IMR-90 (cell line): Measurements from ENCODE around the gene SYN1. TPM values are rescaled to one million over a fixed set of nuclear protein-coding genes. Genes with fewer than 3 reads are reported as not detected.

ENCODE experiments used
- ATAC-seq: fragments of 200-7000 bp; cut with Tn5 transposase; 2 replicates; pipeline ENCODE4 v1.9.1; 2020; ENCODE audit warnings: low read depth, mild to moderate bottlenecking, moderate library complexity
- BruUV-seq: library from RNA; stranded (reverse); fragments of 400-500 nt; replicated peaks from 2 replicates; lab custom pipeline; 2021; lab: Mats Ljungman, UMichigan
- CTCF ChIA-PET: fragments of 300-600 bp; formaldehyde crosslinking; extraction: SDS; loops from one replicate; lab custom pipeline; 2021; ENCODE audit warnings: antibody characterized with exemption; lab: Yijun Ruan, JAX
- POLR2A ChIA-PET: fragments of 300-600 bp; sonication (Branson Sonifier 250); formaldehyde crosslinking; loops from one replicate; lab custom pipeline; 2022; ENCODE audit warnings: antibody characterized with exemption; ENCODE audit not compliant: unreplicated experiment; lab: Charles Lee
- DNase-seq: peaks from one replicate; pipeline ENCODE4 v3.0.0; 2013
- H2AFZ ChIP-seq: replicated peaks from 2 replicates; pipeline ENCODE3; 2013; ENCODE audit warnings: low read length, mild to moderate bottlenecking; ENCODE audit not compliant: poor library complexity
- H2AK5ac ChIP-seq: 2 replicates; pipeline ENCODE4 v1.6.1; 2013; ENCODE audit warnings: low read depth, low read length, inconsistent platforms
- H2AK9ac ChIP-seq: replicated peaks from 2 replicates; pipeline ENCODE3; 2013; ENCODE audit warnings: mild to moderate bottlenecking, low read depth, low read length, moderate library complexity; ENCODE audit not compliant: poor library complexity
- H2BK120ac ChIP-seq: 2 replicates; pipeline ENCODE4 v1.6.1; 2013; ENCODE audit warnings: low read depth, low read length, inconsistent platforms
- H2BK15ac ChIP-seq: 3 replicates; pipeline ENCODE4 v1.6.1; 2013; ENCODE audit warnings: low read depth, low read length, inconsistent platforms
- H2BK20ac ChIP-seq: 2 replicates; pipeline ENCODE4 v1.6.1; 2013; ENCODE audit warnings: low read depth, mild to moderate bottlenecking, inconsistent platforms, low read length, moderate library complexity
- H2BK5ac ChIP-seq: 2 replicates; pipeline ENCODE4 v1.6.1; 2013; ENCODE audit warnings: mild to moderate bottlenecking, low read depth, low read length, inconsistent platforms; ENCODE audit not compliant: poor library complexity, severe bottlenecking
- H3K14ac ChIP-seq: replicated peaks from 2 replicates; pipeline ENCODE4 v1.6.1; 2013; ENCODE audit warnings: low read depth, low read length, inconsistent platforms
- H3K18ac ChIP-seq: 2 replicates; pipeline ENCODE4 v1.6.1; 2013; ENCODE audit warnings: low read depth, low read length, control low read depth
- H3K23ac ChIP-seq: 2 replicates; pipeline ENCODE4 v1.6.1; 2013; ENCODE audit warnings: low read depth, low read length, inconsistent platforms
- H3K27ac ChIP-seq: 2 replicates; pipeline ENCODE4 v1.5.1; 2013; ENCODE audit warnings: mild to moderate bottlenecking, control low read depth, low read length; ENCODE audit not compliant: insufficient read depth
- H3K27me3 ChIP-seq: 2 replicates; pipeline ENCODE4 v1.6.1; 2013; ENCODE audit warnings: low read length; ENCODE audit not compliant: control insufficient read depth, insufficient read depth
- H3K36me3 ChIP-seq: 2 replicates; pipeline ENCODE4 v1.6.1; 2013; ENCODE audit warnings: low read length, mixed read lengths; ENCODE audit not compliant: control insufficient read depth, insufficient read depth
- H3K4ac ChIP-seq: 2 replicates; pipeline ENCODE4 v1.6.1; 2013; ENCODE audit warnings: low read depth, low read length, inconsistent platforms
- H3K4me1 ChIP-seq: 2 replicates; pipeline ENCODE4 v1.6.1; 2013; ENCODE audit warnings: low read length, mixed read lengths; ENCODE audit not compliant: control insufficient read depth, insufficient read depth
- H3K4me2 ChIP-seq: 2 replicates; pipeline ENCODE4 v1.6.1; 2013; ENCODE audit warnings: low read depth, mild to moderate bottlenecking, control low read depth, low read length, moderate library complexity
- H3K4me3 ChIP-seq: 2 replicates; pipeline ENCODE4 v1.5.1; 2013; ENCODE audit warnings: low read depth, mild to moderate bottlenecking, control low read depth, low read length, moderate library complexity; ENCODE audit not compliant: insufficient read depth
- H3K56ac ChIP-seq: 2 replicates; pipeline ENCODE4 v1.6.1; 2013; ENCODE audit warnings: low read length, inconsistent platforms; ENCODE audit not compliant: insufficient read depth; ENCODE audit errors: extremely low read depth
- H3K79me1 ChIP-seq, 2 experiments: 2 replicates each; pipeline ENCODE4 v1.6.1; 2013; ENCODE audit warnings: low read length in 2 of 2, inconsistent platforms in 1 of 2, low read depth in 1 of 2
- H3K9ac ChIP-seq: 2 replicates; pipeline ENCODE4 v1.6.1; 2013; ENCODE audit warnings: low read depth, low read length, control low read depth
- H3K9me1 ChIP-seq: 2 replicates; pipeline ENCODE4 v1.6.1; 2013; ENCODE audit warnings: low read length, inconsistent platforms; ENCODE audit not compliant: insufficient read depth
- H3K9me3 ChIP-seq: 2 replicates; pipeline ENCODE4 v1.6.1; 2013; ENCODE audit warnings: low read length; ENCODE audit not compliant: control insufficient read depth, insufficient read depth
- H4K20me1 ChIP-seq: 2 replicates; pipeline ENCODE4 v1.6.1; 2013; ENCODE audit warnings: low read length, inconsistent platforms; ENCODE audit not compliant: insufficient read depth
- H4K5ac ChIP-seq: 2 replicates; pipeline ENCODE4 v1.6.1; 2013; ENCODE audit warnings: mild to moderate bottlenecking, low read depth, low read length, control low read depth
- H4K8ac ChIP-seq, 2 experiments: 2 replicates each; pipeline ENCODE4 v1.6.1; 2013; ENCODE audit warnings: low read depth in 2 of 2, low read length in 2 of 2, control low read depth in 1 of 2, inconsistent platforms in 1 of 2
- H4K91ac ChIP-seq: 2 replicates; pipeline ENCODE4 v1.6.1; 2013; ENCODE audit warnings: low read depth, low read length, inconsistent platforms; ENCODE audit not compliant: insufficient read depth
- BHLHE40 ChIP-seq: fragments of 150-350 bp; IDR thresholded peaks from 2 replicates; pipeline ENCODE4 v1.6.1; 2016; ENCODE audit warnings: mild to moderate bottlenecking, low read depth, low read length
- CEBPB ChIP-seq: IDR thresholded peaks from 2 replicates; pipeline ENCODE4 v1.6.1; 2012; ENCODE audit warnings: low read depth, low read length, improper control_type of control experiment
- CHD1 ChIP-seq: IDR thresholded peaks from 2 replicates; pipeline ENCODE4 v1.6.1; 2012; ENCODE audit warnings: low read depth, low read length, improper control_type of control experiment
- FOS ChIP-seq: fragments of 150-350 bp; IDR thresholded peaks from 2 replicates; pipeline ENCODE4 v1.6.1; 2016; ENCODE audit warnings: low read depth, low read length
- MAFK ChIP-seq: IDR thresholded peaks from 2 replicates; pipeline ENCODE4 v1.6.1; 2012; ENCODE audit warnings: low read depth, low read length, improper control_type of control experiment
- MAZ ChIP-seq: IDR thresholded peaks from 2 replicates; pipeline ENCODE4 v1.6.1; 2012; ENCODE audit warnings: low read depth, mild to moderate bottlenecking, low read length, improper control_type of control experiment, moderate library complexity, borderline replicate concordance
- MXI1 ChIP-seq: IDR thresholded peaks from 2 replicates; pipeline ENCODE4 v1.6.1; 2012; ENCODE audit warnings: low read depth, mild to moderate bottlenecking, low read length, moderate library complexity, borderline replicate concordance
- NFE2L2 ChIP-seq: fragments of 150-350 bp; IDR thresholded peaks from 2 replicates; pipeline ENCODE4 v1.6.1; 2016; ENCODE audit warnings: low read depth, mild to moderate bottlenecking, low read length
- POLR2A ChIP-seq: IDR thresholded peaks from 2 replicates; pipeline ENCODE4 v1.6.1; 2012; ENCODE audit warnings: mild to moderate bottlenecking, low read depth, low read length
- RAD21 ChIP-seq: IDR thresholded peaks from 2 replicates; pipeline ENCODE4 v1.6.1; 2012; ENCODE audit warnings: low read length, improper control_type of control experiment
- RCOR1 ChIP-seq: IDR thresholded peaks from 2 replicates; pipeline ENCODE4 v1.6.1; 2012; ENCODE audit warnings: mild to moderate bottlenecking, low read length, improper control_type of control experiment; ENCODE audit not compliant: insufficient replicate concordance
- RFX5 ChIP-seq: IDR thresholded peaks from 2 replicates; pipeline ENCODE4 v1.8.0; 2012; ENCODE audit warnings: low read depth, mild to moderate bottlenecking, low read length, moderate library complexity
- SMC3 ChIP-seq: fragments of 150-350 bp; IDR thresholded peaks from 2 replicates; pipeline ENCODE4 v1.6.1; 2016; ENCODE audit warnings: low read depth, mild to moderate bottlenecking, antibody characterized with exemption, low read length, moderate library complexity
- WGBS, 2 experiments: methylation state at CpG; one replicate each; pipeline versions ENCODE4 v1.1.5 to v1.1.7; 2013; ENCODE audit warnings: missing lambda C conversion rate in 2 of 2; ENCODE audit not compliant: insufficient read length in 1 of 2; ENCODE audit errors: extremely low coverage in 2 of 2; 5-methylcytosine and 5-hydroxymethylcytosine counted together
- dilution Hi-C: fragments of 300-500 bp; cut with HindIII; formaldehyde crosslinking; loops from one replicate; pipeline ENCODE4 v1.14.3; 2018; ENCODE audit warnings: low sequenced_read_pairs; ENCODE audit not compliant: unreplicated experiment
- in situ Hi-C: fragments of 300-500 bp; cut with MboI; formaldehyde crosslinking; loops from 3 replicates; pipeline ENCODE4 v1.14.3; 2019; ENCODE audit warnings: low sequenced_read_pairs, inconsistent platforms, mixed read lengths
- intact Hi-C: fragments of 100-400 bp; cut with micrococcal nuclease; formaldehyde crosslinking; loops from 2 replicates; pipeline ENCODE4 v1.10.0; 2022
- polyA plus RNA-seq, 3 experiments: library from polyadenylated mRNA; depleted of rRNA; stranded (reverse); fragments of >200 nt; gene quantifications; 2 replicates each; pipeline ENCODE4 v1.2.3, GENCODE V29; 2012; ENCODE audit warnings: low replicate concordance in 1 of 3
- total RNA-seq: library from RNA; depleted of rRNA; stranded (reverse); fragments of >200 nt; gene quantifications from 2 replicates; pipeline ENCODE4 v1.2.3, GENCODE V29; 2012
- TF ChIP-seq, protein P1 (sequence below): fragments of 150-350 bp; IDR thresholded peaks from 2 replicates; pipeline ENCODE4 v1.6.1; 2016; ENCODE audit warnings: low read depth, mild to moderate bottlenecking, low read length, moderate library complexity, borderline replicate concordance
- TF ChIP-seq, protein P2 (sequence below): fragments of 150-350 bp; IDR thresholded peaks from 2 replicates; pipeline ENCODE4 v1.6.1; 2017; ENCODE audit warnings: mild to moderate bottlenecking, antibody characterized with exemption, low read length, low read depth
- TF ChIP-seq, protein P3 (sequence below): conservative IDR thresholded peaks from 2 replicates; pipeline ENCODE4 v1.5.1; 2012; ENCODE audit warnings: mild to moderate bottlenecking, low read depth, low read length, improper control_type of control experiment

Gene SYN1
- total and polyA plus RNA-seq, 2 of the 4 experiments (the other 2 are of a cell fraction), result under 0.01 to 0.56 TPM

DNA sequence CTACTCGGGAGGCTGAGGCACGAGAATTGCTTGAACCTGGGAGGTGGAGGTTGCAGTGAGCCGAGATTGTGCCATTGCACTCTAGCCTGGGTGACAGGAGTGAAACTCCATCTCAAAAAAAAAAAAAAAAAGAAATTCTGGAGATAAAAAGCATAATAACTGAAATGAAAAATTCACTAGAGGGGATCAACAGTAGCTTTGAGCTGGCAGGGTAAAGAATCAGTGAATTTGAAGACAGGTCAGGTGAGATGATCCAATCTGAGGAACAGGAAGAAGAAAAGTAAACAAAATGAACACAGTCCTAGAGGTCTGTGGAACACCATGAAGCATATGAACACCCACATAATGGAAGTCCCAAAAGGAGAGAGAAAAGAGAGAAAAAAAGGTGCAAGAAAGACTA lies 22.4 kb downstream of the SYN1 start:
- no peak overlapping the region for H2BK15ac ChIP-seq
- no peak overlapping the region for H3K4me3 ChIP-seq
- BruUV-seq, result no TSS peak
- intact Hi-C loops (no loop called here), dilution Hi-C loops (no loop called here), in situ Hi-C loops (no loop called here)
- no peak overlapping the region for H3K9ac ChIP-seq
- no peak overlapping the region for H4K8ac ChIP-seq
- H2BK120ac ChIP-seq, result no peak overlapping the region
- CTCF ChIA-PET, result no interaction called here
- no peak overlapping the region for H4K5ac ChIP-seq
- no CpG with 5 or more reads among the region's 3 CpGs for WGBS, 2 experiments
- H3K14ac ChIP-seq, result no peak overlapping the region
- peaks cover 3% of the 10 kb centered on the region for H3K9me3 ChIP-seq
- no peaks in the 10 kb centered on the region for H3K79me1 ChIP-seq
- no peak overlapping the region for H3K56ac ChIP-seq
- H3K27me3 ChIP-seq, result no peaks in the 10 kb centered on the region
- DNase-seq (no peak), ATAC-seq (no peak)
- no peak overlapping the region for H2AK5ac ChIP-seq
- no peaks in the 10 kb centered on the region for H3K36me3 ChIP-seq
- H3K18ac ChIP-seq, result no peak overlapping the region
- H4K91ac ChIP-seq, result no peak overlapping the region
- H3K4ac ChIP-seq, result no peak overlapping the region
- no peak overlapping the region for H2BK20ac ChIP-seq
- H2BK5ac ChIP-seq, result no peak overlapping the region
- H2AFZ ChIP-seq, result no peak overlapping the region
- H3K23ac ChIP-seq, result no peak overlapping the region
- POLR2A ChIA-PET, result no interaction called here
- no peaks in the 10 kb centered on the region; the same call in 1 of the 2 replicates for H3K9me1 ChIP-seq
- TF ChIP-seq SMC3 (no peak), RCOR1 (no peak), RFX5 (no peak), NFE2L2 (no peak), RAD21 (no peak), POLR2A (no peak), CEBPB (no peak), FOS (no peak), CHD1 (no peak), MXI1 (no peak), MAZ (no peak), MAFK (no peak), BHLHE40 (no peak)
- TF ChIP-seq, protein P1, sequence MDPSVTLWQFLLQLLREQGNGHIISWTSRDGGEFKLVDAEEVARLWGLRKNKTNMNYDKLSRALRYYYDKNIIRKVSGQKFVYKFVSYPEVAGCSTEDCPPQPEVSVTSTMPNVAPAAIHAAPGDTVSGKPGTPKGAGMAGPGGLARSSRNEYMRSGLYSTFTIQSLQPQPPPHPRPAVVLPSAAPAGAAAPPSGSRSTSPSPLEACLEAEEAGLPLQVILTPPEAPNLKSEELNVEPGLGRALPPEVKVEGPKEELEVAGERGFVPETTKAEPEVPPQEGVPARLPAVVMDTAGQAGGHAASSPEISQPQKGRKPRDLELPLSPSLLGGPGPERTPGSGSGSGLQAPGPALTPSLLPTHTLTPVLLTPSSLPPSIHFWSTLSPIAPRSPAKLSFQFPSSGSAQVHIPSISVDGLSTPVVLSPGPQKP, result no peak
- TF ChIP-seq, protein P2, sequence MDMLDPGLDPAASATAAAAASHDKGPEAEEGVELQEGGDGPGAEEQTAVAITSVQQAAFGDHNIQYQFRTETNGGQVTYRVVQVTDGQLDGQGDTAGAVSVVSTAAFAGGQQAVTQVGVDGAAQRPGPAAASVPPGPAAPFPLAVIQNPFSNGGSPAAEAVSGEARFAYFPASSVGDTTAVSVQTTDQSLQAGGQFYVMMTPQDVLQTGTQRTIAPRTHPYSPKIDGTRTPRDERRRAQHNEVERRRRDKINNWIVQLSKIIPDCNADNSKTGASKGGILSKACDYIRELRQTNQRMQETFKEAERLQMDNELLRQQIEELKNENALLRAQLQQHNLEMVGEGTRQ, result no peak
- TF ChIP-seq, protein P3, sequence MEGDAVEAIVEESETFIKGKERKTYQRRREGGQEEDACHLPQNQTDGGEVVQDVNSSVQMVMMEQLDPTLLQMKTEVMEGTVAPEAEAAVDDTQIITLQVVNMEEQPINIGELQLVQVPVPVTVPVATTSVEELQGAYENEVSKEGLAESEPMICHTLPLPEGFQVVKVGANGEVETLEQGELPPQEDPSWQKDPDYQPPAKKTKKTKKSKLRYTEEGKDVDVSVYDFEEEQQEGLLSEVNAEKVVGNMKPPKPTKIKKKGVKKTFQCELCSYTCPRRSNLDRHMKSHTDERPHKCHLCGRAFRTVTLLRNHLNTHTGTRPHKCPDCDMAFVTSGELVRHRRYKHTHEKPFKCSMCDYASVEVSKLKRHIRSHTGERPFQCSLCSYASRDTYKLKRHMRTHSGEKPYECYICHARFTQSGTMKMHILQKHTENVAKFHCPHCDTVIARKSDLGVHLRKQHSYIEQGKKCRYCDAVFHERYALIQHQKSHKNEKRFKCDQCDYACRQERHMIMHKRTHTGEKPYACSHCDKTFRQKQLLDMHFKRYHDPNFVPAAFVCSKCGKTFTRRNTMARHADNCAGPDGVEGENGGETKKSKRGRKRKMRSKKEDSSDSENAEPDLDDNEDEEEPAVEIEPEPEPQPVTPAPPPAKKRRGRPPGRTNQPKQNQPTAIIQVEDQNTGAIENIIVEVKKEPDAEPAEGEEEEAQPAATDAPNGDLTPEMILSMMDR, result no peak
- no peak overlapping the region for H3K27ac ChIP-seq
- H4K20me1 ChIP-seq, result no peaks in the 10 kb centered on the region
- H2AK9ac ChIP-seq, result no peak overlapping the region
- H3K4me1 ChIP-seq, result peaks cover 7% of the 10 kb centered on the region
- no peak overlapping the region for H3K4me2 ChIP-seq
